ENCODE results near the gene PRKG1.

GRCh38 chr10:51145375-51145774, 71.1 kb downstream of the PRKG1 start:
- TF ChIP-seq CTCF (IDR thresholded peaks at IDR 0.05) (no peak), POLR2A (IDR thresholded peaks at IDR 0.05) (no peak)
